GM18520 (cell line): Measurements from ENCODE around the gene TUBB8B.
"Not testable (repeated sequence)": the region's sequence is repeated elsewhere in the genome, so short reads cannot be mapped to it uniquely, and the experiment has no call there.

Experiments used
- ATAC-seq: cut with Tn5 transposase; IDR thresholded peaks from one replicate; pipeline ENCODE4 v1.9.1; 2021; ENCODE audit not compliant: unreplicated experiment

The TUBB8B gene

DNA sequence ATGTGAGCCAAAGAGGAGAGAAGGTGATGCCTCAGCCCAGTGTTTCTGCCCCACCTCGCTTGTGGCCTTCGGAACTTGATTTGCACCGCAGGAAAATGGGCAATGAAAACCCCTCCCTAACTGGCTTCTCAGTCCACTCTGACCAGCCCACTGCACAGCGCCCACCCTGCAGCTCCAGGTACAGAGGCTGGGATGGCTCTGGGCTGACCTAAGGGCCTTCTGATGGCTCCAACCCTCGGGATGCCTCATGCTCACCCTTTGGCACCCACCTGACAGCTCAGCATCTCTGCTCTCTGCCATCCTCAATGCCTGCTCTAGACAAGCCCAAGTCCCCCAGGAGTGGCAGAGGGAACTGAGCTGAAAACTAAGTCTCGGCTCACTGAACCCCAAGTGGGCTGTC lies 36.2 kb downstream of the TUBB8B start:
- ATAC-seq: not testable (repeated sequence)

DNA sequence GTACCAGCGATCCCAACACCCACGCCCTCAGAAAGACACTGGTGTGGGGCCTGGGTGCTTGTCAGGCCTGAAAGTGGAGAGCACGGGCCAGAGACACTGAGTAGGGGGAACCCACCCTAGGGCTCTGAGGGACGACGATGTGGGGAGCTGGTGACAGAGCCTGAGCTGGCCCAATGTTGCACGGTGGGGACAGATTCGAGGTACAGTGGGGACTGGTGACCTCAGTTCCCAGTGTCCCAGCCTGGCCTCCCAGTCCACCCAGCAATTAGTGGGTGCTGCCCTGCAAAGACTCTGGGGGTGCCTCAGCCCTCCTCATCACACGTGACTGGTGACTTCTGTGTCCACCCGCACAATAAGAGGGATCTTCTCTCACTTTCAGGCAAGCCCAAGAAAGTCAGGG lies 36.6 kb downstream of the TUBB8B start:
- not testable (repeated sequence) for ATAC-seq

DNA sequence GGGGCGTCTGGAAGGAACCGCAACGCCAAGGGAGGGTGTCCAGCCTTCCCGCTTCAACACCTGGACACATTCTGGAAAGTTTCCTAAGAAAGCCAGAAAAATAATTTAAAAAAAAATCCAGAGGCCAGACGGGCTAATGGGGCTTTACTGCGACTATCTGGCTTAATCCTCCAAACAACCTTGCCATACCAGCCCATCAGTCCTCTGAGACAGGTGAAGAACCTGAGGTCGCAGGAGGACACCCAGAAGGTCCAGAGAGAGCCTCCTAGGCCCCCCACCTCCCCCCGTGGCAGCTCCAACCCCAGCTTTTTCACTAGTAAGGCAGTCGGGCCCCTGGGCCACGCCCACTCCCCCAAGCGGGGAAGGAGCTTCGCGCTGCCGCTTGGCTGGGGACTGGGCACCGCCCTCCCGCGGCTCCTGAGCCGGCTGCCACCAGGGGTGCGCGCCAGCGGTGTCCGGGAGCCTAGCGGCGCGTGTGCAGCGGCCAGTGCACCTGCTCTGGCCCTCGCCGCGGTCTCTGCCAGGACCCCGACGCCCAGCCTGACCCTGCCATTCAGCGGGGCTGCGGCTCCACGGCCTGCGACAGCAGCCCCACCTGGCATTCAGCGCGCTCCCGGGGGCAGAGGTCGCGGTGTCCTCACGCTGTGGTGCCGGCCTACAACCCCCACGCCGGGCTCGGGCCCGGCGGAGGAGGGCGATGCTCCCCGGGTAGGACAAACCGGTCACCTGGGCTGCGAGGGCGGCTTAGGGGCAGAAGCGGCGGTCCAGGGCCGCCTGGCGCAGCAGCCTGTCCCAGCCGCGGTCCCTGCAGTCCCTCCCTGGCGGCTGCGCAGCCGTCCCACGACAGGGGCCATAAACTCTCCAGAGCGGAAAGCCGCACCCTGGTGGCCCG lies 37.8 kb downstream of the TUBB8B start:
- ATAC-seq: not testable (repeated sequence)

DNA sequence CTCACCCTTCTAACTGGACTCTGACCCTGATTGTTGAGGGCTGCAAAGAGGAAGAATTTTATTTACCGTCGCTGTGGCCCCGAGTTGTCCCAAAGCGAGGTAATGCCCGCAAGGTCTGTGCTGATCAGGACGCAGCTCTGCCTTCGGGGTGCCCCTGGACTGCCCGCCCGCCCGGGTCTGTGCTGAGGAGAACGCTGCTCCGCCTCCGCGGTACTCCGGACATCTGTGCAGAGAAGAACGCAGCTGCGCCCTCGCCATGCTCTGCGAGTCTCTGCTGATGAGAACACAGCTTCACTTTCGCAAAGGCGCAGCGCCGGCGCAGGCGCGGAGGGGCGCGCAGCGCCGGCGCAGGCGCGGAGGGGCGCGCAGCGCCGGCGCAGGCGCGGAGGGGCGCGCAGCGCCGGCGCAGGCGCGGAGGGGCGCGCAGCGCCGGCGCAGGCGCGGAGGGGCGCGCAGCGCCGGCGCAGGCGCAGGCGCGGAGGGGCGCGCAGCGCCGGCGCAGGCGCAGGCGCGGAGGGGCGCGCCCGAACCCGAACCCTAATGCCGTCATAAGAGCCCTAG lies 38.7 kb downstream of the TUBB8B start:
- not testable (repeated sequence) for ATAC-seq

DNA sequence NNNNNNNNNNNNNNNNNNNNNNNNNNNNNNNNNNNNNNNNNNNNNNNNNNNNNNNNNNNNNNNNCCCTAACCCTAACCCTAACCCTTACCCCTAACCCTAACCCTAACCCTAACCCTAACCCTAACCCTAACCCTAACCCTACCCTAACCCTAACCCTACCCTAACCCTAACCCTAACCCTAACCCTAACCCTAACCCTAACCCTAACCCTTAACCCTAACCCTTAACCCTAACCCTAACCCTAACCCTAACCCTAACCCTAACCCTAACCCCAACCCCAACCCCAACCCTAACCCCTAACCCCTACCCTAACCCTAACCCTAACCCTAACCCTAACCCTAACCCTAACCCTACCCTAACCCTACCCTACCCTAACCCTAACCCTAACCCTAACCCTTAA lies 39.5 kb downstream of the TUBB8B start:
- ATAC-seq: not testable (repeated sequence)
